Esophagus muscularis mucosa (tissue), 4 donors: Measurements from ENCODE around the gene SLC6A3. TPM values are rescaled to one million over a fixed set of nuclear protein-coding genes. Genes with fewer than 3 reads are reported as not detected.
"Not testable (repeated sequence)": the region's sequence is repeated elsewhere in the genome, so short reads cannot be mapped to it uniquely, and the experiment has no call there.

Experiments
- DNase-seq: peaks from one replicate; pipeline ENCODE4 v3.0.0-alpha.2; 2017; ENCODE audit errors: extremely low spot score
- H3K27ac ChIP-seq, 4 donors: fragments of 200-600 bp; sonication (generic); replicated peaks in 1 of 4; 1 replicate in 3 of 4; 2 replicates in 1 of 4; pipeline ENCODE4 v1.5.1; 2016 to 2019; ENCODE audit warnings: mild to moderate bottlenecking in 1 of 4
- H3K27me3 ChIP-seq, 4 donors: fragments of 200-600 bp; sonication (generic); one replicate each; pipeline versions ENCODE4 v1.5.1 to v1.6.0; 2016 to 2019
- H3K36me3 ChIP-seq, 4 donors: fragments of 200-600 bp; sonication (generic); one replicate each; pipeline ENCODE4 v1.5.1; 2016 to 2019
- H3K4me1 ChIP-seq, 4 donors: fragments of 200-600 bp; sonication (generic); one replicate each; pipeline ENCODE4 v1.5.1; 2016 to 2019
- H3K4me3 ChIP-seq, 4 donors: fragments of 200-600 bp; sonication (generic); 1 replicate in 2 of 4; 2 replicates in 2 of 4; pipeline ENCODE4 v1.5.1; 2016 to 2019; ENCODE audit warnings: mild to moderate bottlenecking in 4 of 4, moderate library complexity in 1 of 4
- H3K9me3 ChIP-seq, 4 donors: fragments of 200-600 bp; sonication (generic); 1 replicate in 3 of 4; 2 replicates in 1 of 4; pipeline ENCODE4 v1.5.1; 2016 to 2019
- CTCF ChIP-seq, 3 experiments: fragments of 200-600 bp in 2 of 3; fragments of 450-650 bp in 1 of 3; sonication (generic) in 2 of 3; IDR thresholded peaks; one replicate each; pipeline ENCODE4 v1.5.1; 2017 to 2019; ENCODE audit warnings: antibody characterized with exemption in 3 of 3, mild to moderate bottlenecking in 2 of 3, moderate library complexity in 1 of 3
- EP300 ChIP-seq: sonication (generic); formaldehyde crosslinking; IDR thresholded peaks from one replicate; pipeline ENCODE4 v1.6.1; 2017; ENCODE audit warnings: antibody characterized with exemption
- POLR2A ChIP-seq: fragments of 450-650 bp; IDR thresholded peaks from one replicate; pipeline ENCODE4 v1.6.1; 2017; ENCODE audit warnings: antibody characterized with exemption, moderate library complexity, mild to moderate bottlenecking, low read depth
- POLR2AphosphoS5 ChIP-seq, 2 donors: sonication (generic); formaldehyde crosslinking; IDR thresholded peaks; one replicate each; pipeline ENCODE4 v1.6.1; 2017; ENCODE audit warnings: antibody characterized with exemption in 2 of 2
- WGBS: methylation state at CpG from one replicate; pipeline ENCODE4 v1.1.5; 2018; 5-methylcytosine and 5-hydroxymethylcytosine counted together
- intact Hi-C: fragments of 100-400 bp; cut with DNase I; formaldehyde crosslinking; loops from one replicate; pipeline ENCODE4 v1.15.1; 2023
- total RNA-seq, 4 donors: library from RNA; depleted of rRNA; stranded (reverse); fragments of >200 nt; gene quantifications; one replicate each; pipeline versions ENCODE4 v1.1.0 to v1.2.1, GENCODE V29; 2016

The SLC6A3 gene
- total RNA-seq, 4 donors from 2014 or later: 0.06 TPM; not detected in 3

- TF ChIP-seq EP300 (no peak), POLR2A (no peak), CTCF (IDR thresholded peaks at IDR 0.05) (no peak), POLR2AphosphoS5 (IDR thresholded peaks at IDR 0.05) (no peak)
- DNase-seq: no peak
- WGBS: 96% methylated on average over 36 of the region's 46 CpGs
- Histone ChIP-seq H3K27me3 (no peaks in the 10 kb centered on the region), H3K9me3 (no peaks in the 10 kb centered on the region), H3K36me3 (peaks cover 32 to 71% (median 50%) of the 10 kb centered on the region in 4 donors), H3K4me3 (no peak overlapping the region), H3K27ac (no peak overlapping the region), H3K4me1 (no peaks in the 10 kb centered on the region)
- intact Hi-C loops: no loop called here
These were observed 18.3 kb upstream of the SLC6A3 start for GRCh38 chr5:1463326-1464095.

- H3K4me3 ChIP-seq: no peak overlapping the region
- H3K27ac ChIP-seq: no peak overlapping the region
- intact Hi-C loops: no loop called here
- H3K4me1 ChIP-seq: no peaks in the 10 kb centered on the region
- H3K9me3 ChIP-seq: no peaks in the 10 kb centered on the region
- TF ChIP-seq CTCF (IDR thresholded peaks at IDR 0.05): no peak
- no peak for TF ChIP-seq EP300
- TF ChIP-seq POLR2AphosphoS5 (IDR thresholded peaks at IDR 0.05): no peak
- no peak for TF ChIP-seq POLR2A
- DNase-seq: no peak
- H3K27me3 ChIP-seq: no peaks in the 10 kb centered on the region
- 82% methylated on average over 13 of the region's 20 CpGs for WGBS
- peaks cover 32 to 59% (median 50%) of the 10 kb centered on the region in 4 donors for H3K36me3 ChIP-seq
These were observed 17.1 kb upstream of the SLC6A3 start for GRCh38 chr5:1462358-1462757.

GRCh38 chr5:1461396-1461795, 16.2 kb upstream of the SLC6A3 start:
- 92% methylated on average over 10 of the region's 10 CpGs for WGBS

GRCh38 chr5:1460054-1460682, 14.9 kb upstream of the SLC6A3 start:
- intact Hi-C loops: no loop called here
- Histone ChIP-seq H3K36me3 (peaks cover 22 to 41% (median 33%) of the 10 kb centered on the region in 4 donors), H3K27ac (no peak overlapping the region), H3K4me1 (no peaks in the 10 kb centered on the region), H3K4me3 (no peak overlapping the region), H3K9me3 (peaks cover 0 to 8% (median 5%) of the 10 kb centered on the region in 4 donors), H3K27me3 (no peaks in the 10 kb centered on the region)
- no peak for TF ChIP-seq EP300
- TF ChIP-seq POLR2A: no peak
- no peak for TF ChIP-seq CTCF (IDR thresholded peaks at IDR 0.05)
- no peak for TF ChIP-seq POLR2AphosphoS5 (IDR thresholded peaks at IDR 0.05)
- no peak for DNase-seq
- WGBS: 84% methylated on average over 16 of the region's 16 CpGs

More at GRCh38 chr5:1461396-1461795, 16.2 kb upstream of the SLC6A3 start:
- no peak for DNase-seq
- no peak for TF ChIP-seq CTCF (IDR thresholded peaks at IDR 0.05)
- no peak for TF ChIP-seq POLR2AphosphoS5 (IDR thresholded peaks at IDR 0.05)
- no peak for TF ChIP-seq EP300
- TF ChIP-seq POLR2A: no peak
- no peak overlapping the region for H3K4me3 ChIP-seq
- peaks cover 26 to 50% (median 44%) of the 10 kb centered on the region in 4 donors for H3K36me3 ChIP-seq
- H3K9me3 ChIP-seq: no peaks in the 10 kb centered on the region
- H3K4me1 ChIP-seq: no peaks in the 10 kb centered on the region
- no peak overlapping the region for H3K27ac ChIP-seq
- H3K27me3 ChIP-seq: no peaks in the 10 kb centered on the region
- intact Hi-C loops: no loop called here

GRCh38 chr5:1459435-1459834, 14.2 kb upstream of the SLC6A3 start:
- H3K4me1 ChIP-seq, intact Hi-C loops: not testable (repeated sequence)
- 91% methylated on average over 2 of the region's 2 CpGs for WGBS

GRCh38 chr5:1456110-1456881, 11.1 kb upstream of the SLC6A3 start:
- Histone ChIP-seq H3K36me3 (peaks cover 0 to 10% (median 5%) of the 10 kb centered on the region in 4 donors), H3K27me3 (peaks cover 0 to 14% (median 0%) of the 10 kb centered on the region in 4 donors), H3K9me3 (peaks cover 0 to 25% (median 17%) of the 10 kb centered on the region in 4 donors)
- DNase-seq, H3K4me3 ChIP-seq, H3K27ac ChIP-seq, intact Hi-C loops, H3K4me1 ChIP-seq: not testable (repeated sequence)
- 87% methylated on average over 11 of the region's 20 CpGs for WGBS

More at GRCh38 chr5:1459435-1459834, 14.2 kb upstream of the SLC6A3 start:
- not testable (repeated sequence) for H3K4me3 ChIP-seq, DNase-seq, H3K27me3 ChIP-seq, H3K27ac ChIP-seq, H3K9me3 ChIP-seq
- H3K36me3 ChIP-seq: peaks cover 22 to 41% (median 33%) of the 10 kb centered on the region in 4 donors
